OCI-LY3 (cell line): Measurements from ENCODE around the gene TSGA10.
"Not testable (repeated sequence)": the region's sequence is repeated elsewhere in the genome, so short reads cannot be mapped to it uniquely, and the experiment has no call there.

Source experiments
- H2AFZ ChIP-seq: fragments of 200-600, 300-600 bp; shearing (Covaris generic); 2 replicates; pipeline ENCODE4 v1.6.0; 2014; ENCODE audit warnings: antibody characterized with exemption, low read depth, low read length
- H3K27ac ChIP-seq: fragments of 200-600, 300-600 bp; sonication (generic); 2 replicates; pipeline ENCODE4 v1.5.1; 2014; ENCODE audit warnings: mild to moderate bottlenecking, low read length, moderate library complexity, mixed read lengths
- H3K27me3 ChIP-seq: fragments of 200-600, 300-600 bp; sonication (generic); 2 replicates; pipeline ENCODE4 v1.6.1; 2014; ENCODE audit warnings: low read depth, low read length, mixed read lengths
- H3K36me3 ChIP-seq: fragments of 200-600, 300-600 bp; sonication (generic); replicated peaks from 2 replicates; pipeline ENCODE3; 2014; ENCODE audit warnings: low read depth, low read length, mixed read lengths
- H3K4me1 ChIP-seq: fragments of 300-600, 200-600 bp; sonication (generic); 2 replicates; pipeline ENCODE4 v1.6.1; 2014; ENCODE audit warnings: low read length, mixed read lengths
- H3K4me2 ChIP-seq: fragments of 200-600, 300-600 bp; sonication (generic); 2 replicates; pipeline ENCODE4 v1.6.1; 2014; ENCODE audit warnings: low read length, mixed read lengths
- H3K4me3 ChIP-seq: fragments of 300-600, 200-600 bp; sonication (generic); 2 replicates; pipeline ENCODE4 v1.5.1; 2014; ENCODE audit warnings: antibody characterized with exemption, mild to moderate bottlenecking, low read length, moderate library complexity
- H3K79me2 ChIP-seq: fragments of 300-600, 200-600 bp; shearing (Covaris generic); 2 replicates; pipeline ENCODE4 v1.6.1; 2014; ENCODE audit warnings: mild to moderate bottlenecking, low read length, mixed read lengths
- H3K9ac ChIP-seq: fragments of 300-600, 200-600 bp; shearing (Covaris generic); 2 replicates; pipeline ENCODE4 v1.6.0; 2014; ENCODE audit warnings: mild to moderate bottlenecking, low read length, moderate library complexity
- H3K9me3 ChIP-seq: fragments of 200-600, 300-600 bp; shearing (Covaris generic); 2 replicates; pipeline ENCODE4 v1.6.1; 2014; ENCODE audit warnings: low read length, mixed read lengths; ENCODE audit not compliant: insufficient read depth
- H4K20me1 ChIP-seq: fragments of 200-600, 300-600 bp; sonication (generic); 2 replicates; pipeline ENCODE4 v1.6.1; 2016; ENCODE audit warnings: low read length, mixed read lengths; ENCODE audit not compliant: insufficient read depth
- CTCF ChIP-seq: fragments of 200-600, 300-600 bp; sonication (generic); IDR thresholded peaks from 2 replicates; pipeline ENCODE4 v1.5.1; 2014; ENCODE audit warnings: antibody characterized with exemption, low read length, low read depth
- EZH2phosphoT487 ChIP-seq: fragments of 200-600 bp; shearing (Covaris generic); IDR thresholded peaks from 2 replicates; pipeline ENCODE4 v1.6.1; 2018; ENCODE audit warnings: antibody characterized with exemption, mixed run types, low read depth

Gene TSGA10

GRCh38 chr2:99139003-99139402 lies 15.7 kb downstream of the TSGA10 start:
- Histone ChIP-seq H3K4me2 (no peak overlapping the region), H3K36me3 (no peaks in the 10 kb centered on the region), H3K9ac (no peak overlapping the region), H3K4me1 (peaks cover 14% of the 10 kb centered on the region), H3K27ac (no peak overlapping the region), H2AFZ (no peak overlapping the region), H3K9me3 (no peaks in the 10 kb centered on the region), H3K79me2 (no peaks in the 10 kb centered on the region), H3K4me3 (no peak overlapping the region), H3K27me3 (no peaks in the 10 kb centered on the region), H4K20me1 (no peaks in the 10 kb centered on the region)
- TF ChIP-seq CTCF = no peak
- TF ChIP-seq EZH2phosphoT487 = no peak

DNA sequence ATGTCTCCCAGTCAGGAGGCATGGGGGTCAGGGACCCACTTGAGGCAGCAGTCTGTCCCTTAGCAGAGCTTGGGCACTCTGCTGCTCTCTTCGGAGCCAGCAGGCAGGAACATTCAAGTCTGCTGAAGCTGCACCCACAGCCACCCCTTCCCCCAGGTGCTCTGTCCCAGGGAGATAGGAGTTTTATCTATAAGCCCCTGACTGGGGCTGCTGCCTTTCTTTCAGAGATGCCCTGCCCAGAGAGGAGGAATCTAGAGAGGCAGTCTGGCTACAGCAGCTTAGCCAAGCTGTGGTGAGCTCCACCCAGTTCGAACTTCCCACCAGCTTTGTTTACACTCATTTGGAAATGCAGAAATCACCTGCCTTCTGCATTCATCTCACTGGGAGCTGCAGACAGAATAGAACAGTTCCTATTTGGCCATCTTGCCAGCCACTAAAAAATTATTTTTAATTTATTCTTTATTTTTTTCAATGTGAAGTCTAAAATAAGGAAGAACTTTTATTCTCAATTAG lies 19.6 kb downstream of the TSGA10 start:
- not testable (repeated sequence) for H3K9me3 ChIP-seq

DNA sequence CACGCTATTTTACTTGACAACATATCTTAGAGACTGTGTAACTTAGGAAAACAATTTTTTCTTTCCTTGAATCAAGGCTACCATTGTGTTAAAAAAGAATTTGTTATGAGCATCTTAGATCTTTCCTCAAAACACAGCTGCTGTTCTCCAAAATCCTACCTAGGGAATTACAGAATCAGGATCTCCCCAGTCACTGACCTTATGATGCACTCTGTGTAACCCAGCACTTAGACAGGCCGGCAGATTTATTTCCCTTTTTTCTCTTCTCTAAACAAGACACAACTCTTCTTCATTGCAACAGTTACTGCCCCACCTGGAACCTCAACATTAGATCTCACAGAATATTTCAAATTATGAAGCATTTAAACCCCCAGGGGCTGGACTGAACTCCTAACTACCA lies 26.8 kb downstream of the TSGA10 start:
- H3K9me3 ChIP-seq = no peaks in the 10 kb centered on the region
- TF ChIP-seq EZH2phosphoT487 = no peak
- TF ChIP-seq CTCF = no peak
- H2AFZ ChIP-seq = no peak overlapping the region
- peaks cover 21% of the 10 kb centered on the region for H3K4me1 ChIP-seq
- H3K27ac ChIP-seq = no peak overlapping the region
- no peak overlapping the region for H3K9ac ChIP-seq
- H3K4me3 ChIP-seq = no peak overlapping the region
- no peaks in the 10 kb centered on the region for H4K20me1 ChIP-seq
- H3K79me2 ChIP-seq = no peaks in the 10 kb centered on the region
- peaks cover 17% of the 10 kb centered on the region for H3K36me3 ChIP-seq
- no peak overlapping the region for H3K4me2 ChIP-seq
- H3K27me3 ChIP-seq = no peaks in the 10 kb centered on the region

More for the DNA sequence above, 19.6 kb downstream of the TSGA10 start:
- H3K4me3 ChIP-seq, H3K79me2 ChIP-seq, H3K27ac ChIP-seq, H2AFZ ChIP-seq, H4K20me1 ChIP-seq, H3K4me2 ChIP-seq, H3K27me3 ChIP-seq, H3K4me1 ChIP-seq, H3K9ac ChIP-seq, H3K36me3 ChIP-seq: not testable (repeated sequence)

DNA sequence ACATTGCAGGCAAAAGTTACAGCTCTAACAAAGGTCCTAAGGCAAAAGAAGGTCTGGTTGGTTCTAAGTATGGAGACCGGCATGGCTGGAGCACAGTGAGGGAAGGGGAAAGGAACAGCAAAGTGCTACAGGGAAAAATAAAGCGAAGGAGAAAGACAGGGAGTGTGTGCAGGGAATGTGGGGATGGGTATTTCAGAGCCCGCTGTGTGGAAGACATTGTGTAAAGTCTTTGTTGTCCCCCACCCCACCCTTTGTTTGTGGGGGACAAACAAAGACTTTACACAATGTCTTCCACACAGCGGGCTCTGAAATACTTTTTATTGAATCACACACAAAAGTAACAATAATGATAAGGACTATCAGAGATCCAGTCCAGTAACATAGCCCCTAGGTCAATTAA lies 42.1 kb downstream of the TSGA10 start:
- Histone ChIP-seq H3K4me3 (no peak overlapping the region), H4K20me1 (no peaks in the 10 kb centered on the region), H3K79me2 (no peaks in the 10 kb centered on the region), H3K4me2 (no peak overlapping the region), H3K36me3 (no peaks in the 10 kb centered on the region), H3K9me3 (no peaks in the 10 kb centered on the region), H3K9ac (no peak overlapping the region), H2AFZ (no peak overlapping the region), H3K27ac (no peak overlapping the region), H3K4me1 (no peaks in the 10 kb centered on the region), H3K27me3 (no peaks in the 10 kb centered on the region)
- TF ChIP-seq CTCF (no peak), EZH2phosphoT487 (no peak)

- Histone ChIP-seq H3K4me2 (no peak overlapping the region), H4K20me1 (no peaks in the 10 kb centered on the region)
- TF ChIP-seq EZH2phosphoT487 (no peak), CTCF (no peak)
Measured at GRCh38 chr2:99111945-99112344, 42.8 kb downstream of the TSGA10 start.

More at GRCh38 chr2:99111945-99112344, 42.8 kb downstream of the TSGA10 start:
- H3K4me1 ChIP-seq = peaks cover 4% of the 10 kb centered on the region
- H2AFZ ChIP-seq = no peak overlapping the region
- no peak overlapping the region for H3K4me3 ChIP-seq
- no peak overlapping the region for H3K9ac ChIP-seq
- no peaks in the 10 kb centered on the region for H3K9me3 ChIP-seq
- no peak overlapping the region for H3K27ac ChIP-seq
- no peaks in the 10 kb centered on the region for H3K27me3 ChIP-seq
- no peaks in the 10 kb centered on the region for H3K36me3 ChIP-seq
- H3K79me2 ChIP-seq = no peaks in the 10 kb centered on the region
